H9 (cell line): ENCODE data around the gene CCNJL. TPM values are rescaled to one million over a fixed set of nuclear protein-coding genes. Genes with fewer than 3 reads are reported as not detected.
A peak's percentile ranks its signal among the peaks of the same experiment; 100 is the strongest.

Experiments used
- DNase-seq: peaks from one replicate; pipeline ENCODE4 v3.0.0-alpha.2; 2017
- H2AFZ ChIP-seq: one replicate; pipeline ENCODE4 v1.6.1; 2013; ENCODE audit warnings: mild to moderate bottlenecking, low read length, control low read depth, moderate library complexity
- H2AK5ac ChIP-seq: 2 replicates; pipeline ENCODE4 v1.6.1; 2013; ENCODE audit warnings: low read length, control low read depth, mixed read lengths; ENCODE audit not compliant: insufficient read length
- H2BK120ac ChIP-seq: one replicate; pipeline ENCODE4 v1.6.1; 2013; ENCODE audit warnings: low read depth, mild to moderate bottlenecking, low read length, control low read depth, inconsistent platforms; ENCODE audit not compliant: poor library complexity, severe bottlenecking
- H2BK12ac ChIP-seq: 2 replicates; pipeline ENCODE4 v1.6.1; 2013; ENCODE audit warnings: low read length, control low read depth, mixed read lengths, low read depth; ENCODE audit not compliant: insufficient read length
- H2BK15ac ChIP-seq: 2 replicates; pipeline ENCODE4 v1.6.1; 2013; ENCODE audit warnings: low read depth, low read length, control low read depth
- H2BK20ac ChIP-seq: one replicate; pipeline ENCODE4 v1.6.1; 2013; ENCODE audit warnings: low read depth, mild to moderate bottlenecking, low read length, control low read depth, inconsistent platforms; ENCODE audit not compliant: poor library complexity, severe bottlenecking
- H2BK5ac ChIP-seq: 2 replicates; pipeline ENCODE4 v1.6.1; 2013; ENCODE audit warnings: low read length, control low read depth, mixed read lengths; ENCODE audit not compliant: insufficient read length
- H3K14ac ChIP-seq: 2 replicates; pipeline ENCODE4 v1.6.1; 2013; ENCODE audit warnings: low read length, control low read depth; ENCODE audit not compliant: insufficient read depth
- H3K18ac ChIP-seq: 2 replicates; pipeline ENCODE4 v1.6.1; 2013; ENCODE audit warnings: low read depth, mild to moderate bottlenecking, mixed read lengths, low read length, control low read depth; ENCODE audit not compliant: insufficient read length
- H3K23ac ChIP-seq: 2 replicates; pipeline ENCODE4 v1.6.1; 2013; ENCODE audit warnings: low read length, control low read depth, mixed read lengths, low read depth; ENCODE audit not compliant: insufficient read length
- H3K23me2 ChIP-seq: 2 replicates; pipeline ENCODE4 v1.6.1; 2013; ENCODE audit warnings: low read depth, mild to moderate bottlenecking, mixed read lengths, low read length, control low read depth; ENCODE audit not compliant: insufficient read length, poor library complexity, severe bottlenecking
- H3K27ac ChIP-seq: 2 replicates; pipeline ENCODE4 v1.5.1; 2013; ENCODE audit warnings: low read length, control low read depth, mixed read lengths, low read depth; ENCODE audit not compliant: insufficient read length
- H3K27me3 ChIP-seq: 2 replicates; pipeline ENCODE4 v1.6.1; 2013; ENCODE audit warnings: low read length, control low read depth, inconsistent platforms; ENCODE audit not compliant: insufficient read depth
- H3K4ac ChIP-seq: 2 replicates; pipeline ENCODE4 v1.6.1; 2013; ENCODE audit warnings: low read depth, mild to moderate bottlenecking, control low read depth, inconsistent platforms, low read length, moderate library complexity
- H3K4me1 ChIP-seq: 2 replicates; pipeline ENCODE4 v1.6.1; 2013; ENCODE audit warnings: low read length, control low read depth, inconsistent platforms; ENCODE audit not compliant: insufficient read depth
- H3K4me2 ChIP-seq: 2 replicates; pipeline ENCODE4 v1.6.1; 2013; ENCODE audit warnings: low read length, control low read depth, mixed read lengths; ENCODE audit not compliant: insufficient read length, insufficient read depth
- H3K56ac ChIP-seq: 2 replicates; pipeline ENCODE4 v1.6.1; 2013; ENCODE audit warnings: low read depth, mild to moderate bottlenecking, mixed read lengths, low read length, control low read depth; ENCODE audit not compliant: insufficient read length
- H3K79me1 ChIP-seq: 2 replicates; pipeline ENCODE4 v1.6.1; 2013; ENCODE audit warnings: low read depth, mild to moderate bottlenecking, moderate library complexity, low read length, control low read depth, inconsistent platforms; ENCODE audit not compliant: insufficient read depth, poor library complexity, severe bottlenecking
- H3K79me2 ChIP-seq: 2 replicates; pipeline ENCODE4 v1.6.1; 2013; ENCODE audit warnings: low read length, control low read depth, inconsistent platforms; ENCODE audit not compliant: insufficient read depth
- H3K9ac ChIP-seq: 2 replicates; pipeline ENCODE4 v1.6.1; 2013; ENCODE audit warnings: low read length, control low read depth, mixed read lengths; ENCODE audit not compliant: insufficient read length; ENCODE audit errors: extremely low read depth
- H3K9me3 ChIP-seq: one replicate; pipeline ENCODE4 v1.6.1; 2013; ENCODE audit warnings: low read depth, low read length, inconsistent platforms; ENCODE audit not compliant: control insufficient read depth
- H3T11ph ChIP-seq: one replicate; pipeline ENCODE4 v1.6.1; 2013; ENCODE audit warnings: mild to moderate bottlenecking, low read length, control low read depth, inconsistent platforms
- H4K20me1 ChIP-seq: one replicate; pipeline ENCODE4 v1.6.1; 2013; ENCODE audit not compliant: control insufficient read depth, insufficient read length, insufficient read depth
- H4K5ac ChIP-seq: 2 replicates; pipeline ENCODE4 v1.6.1; 2013; ENCODE audit warnings: low read depth, mild to moderate bottlenecking, mixed read lengths, low read length, control low read depth; ENCODE audit not compliant: insufficient read length
- H4K8ac ChIP-seq: replicated peaks from 2 replicates; pipeline ENCODE4 v1.6.1; 2013; ENCODE audit warnings: low read length, control low read depth, mixed read lengths, low read depth; ENCODE audit not compliant: insufficient read length
- H4K91ac ChIP-seq: 2 replicates; pipeline ENCODE4 v1.6.1; 2013; ENCODE audit warnings: low read depth, mild to moderate bottlenecking, moderate library complexity, mixed read lengths, low read length, control low read depth; ENCODE audit not compliant: insufficient read length
- H3K27ac Mint-ChIP-seq, 3 experiments: 2 replicates in 2 of 3; 3 replicates in 1 of 3; pipeline ENCODE4 v1.8.0; 2020 to 2021; ENCODE audit warnings: mixed read lengths in 3 of 3, mild to moderate bottlenecking in 1 of 3, moderate library complexity in 1 of 3
- H3K27me3 Mint-ChIP-seq: 2 replicates; pipeline ENCODE4 v1.8.0; 2021; ENCODE audit warnings: low read depth, mild to moderate bottlenecking, moderate library complexity, mixed read lengths
- H3K36me3 Mint-ChIP-seq, 3 experiments: 2 replicates in 2 of 3; 3 replicates in 1 of 3; pipeline ENCODE4 v1.8.0; 2020 to 2021; ENCODE audit warnings: low read depth in 3 of 3, mixed read lengths in 3 of 3; ENCODE audit not compliant: insufficient read depth in 1 of 3
- H3K4me1 Mint-ChIP-seq, 2 experiments: 2 replicates each; pipeline ENCODE4 v1.8.0; 2020; ENCODE audit warnings: mixed read lengths in 2 of 2
- H3K4me3 Mint-ChIP-seq, 2 experiments: 2 replicates in 1 of 2; 3 replicates in 1 of 2; pipeline ENCODE4 v1.8.0; 2020 to 2021; ENCODE audit warnings: mild to moderate bottlenecking in 2 of 2, mixed read lengths in 2 of 2, moderate library complexity in 1 of 2
- H3K9me3 Mint-ChIP-seq, 2 experiments: 2 replicates in 1 of 2; 3 replicates in 1 of 2; pipeline ENCODE4 v1.8.0; 2020; ENCODE audit warnings: mild to moderate bottlenecking in 2 of 2, mixed read lengths in 2 of 2, moderate library complexity in 1 of 2
- WGBS: extraction: QIAGEN DNeasy Blood & Tissue Kit; methylation state at CpG from one replicate; pipeline ENCODE4 v1.1.7; 2013; ENCODE audit warnings: missing lambda C conversion rate, low lambda C conversion rate, mixed read lengths; ENCODE audit not compliant: insufficient read length; ENCODE audit errors: extremely low coverage; 5-methylcytosine and 5-hydroxymethylcytosine counted together
- total RNA-seq: library from RNA; stranded (reverse); gene quantifications from 2 replicates; pipeline ENCODE4 v1.2.1, GENCODE V29; 2021
- TF ChIP-seq, protein P1 (sequence below): fragments of 200-600 bp; sonication (generic); conservative IDR thresholded peaks from 3 replicates; pipeline ENCODE4 v1.8.0; 2021; ENCODE audit warnings: antibody characterized with exemption, mild to moderate bottlenecking

CCNJL gene
- total RNA-seq, 1 experiment from 2014 or later, result 26.9 TPM

DNA sequence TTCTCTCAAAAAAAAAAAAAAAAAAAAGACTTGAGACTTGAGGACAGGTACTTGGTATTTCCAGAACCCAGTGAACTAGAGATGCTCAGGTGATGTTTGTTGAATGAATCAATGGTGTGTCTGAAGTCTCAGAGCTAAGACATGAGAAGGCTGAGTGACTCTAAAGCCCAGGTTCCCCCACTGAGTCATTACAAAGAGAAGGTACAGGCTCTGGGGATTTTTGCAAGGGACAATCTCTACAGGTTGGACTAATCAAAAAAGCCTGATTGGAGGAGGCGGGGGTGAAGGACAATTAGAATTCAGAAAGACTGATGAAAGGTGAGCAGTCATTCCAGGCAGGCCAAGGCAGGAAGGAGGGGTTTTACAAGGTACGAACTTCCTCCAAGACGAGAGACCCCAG, 91.3 kb downstream of the CCNJL start:
- Histone ChIP-seq H3K79me1 (no peaks in the 10 kb centered on the region), H4K5ac (no peak overlapping the region), H3K4me1 (no peaks in the 10 kb centered on the region)

More for the DNA sequence above, 91.3 kb downstream of the CCNJL start:
- H3K14ac ChIP-seq, result no peak overlapping the region
- no peak overlapping the region for H2BK120ac ChIP-seq
- no peaks in the 10 kb centered on the region for H3K27me3 Mint-ChIP-seq
- TF ChIP-seq, protein P1, sequence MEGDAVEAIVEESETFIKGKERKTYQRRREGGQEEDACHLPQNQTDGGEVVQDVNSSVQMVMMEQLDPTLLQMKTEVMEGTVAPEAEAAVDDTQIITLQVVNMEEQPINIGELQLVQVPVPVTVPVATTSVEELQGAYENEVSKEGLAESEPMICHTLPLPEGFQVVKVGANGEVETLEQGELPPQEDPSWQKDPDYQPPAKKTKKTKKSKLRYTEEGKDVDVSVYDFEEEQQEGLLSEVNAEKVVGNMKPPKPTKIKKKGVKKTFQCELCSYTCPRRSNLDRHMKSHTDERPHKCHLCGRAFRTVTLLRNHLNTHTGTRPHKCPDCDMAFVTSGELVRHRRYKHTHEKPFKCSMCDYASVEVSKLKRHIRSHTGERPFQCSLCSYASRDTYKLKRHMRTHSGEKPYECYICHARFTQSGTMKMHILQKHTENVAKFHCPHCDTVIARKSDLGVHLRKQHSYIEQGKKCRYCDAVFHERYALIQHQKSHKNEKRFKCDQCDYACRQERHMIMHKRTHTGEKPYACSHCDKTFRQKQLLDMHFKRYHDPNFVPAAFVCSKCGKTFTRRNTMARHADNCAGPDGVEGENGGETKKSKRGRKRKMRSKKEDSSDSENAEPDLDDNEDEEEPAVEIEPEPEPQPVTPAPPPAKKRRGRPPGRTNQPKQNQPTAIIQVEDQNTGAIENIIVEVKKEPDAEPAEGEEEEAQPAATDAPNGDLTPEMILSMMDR, result no peak
- no peak overlapping the region for H3K56ac ChIP-seq
- no peak for DNase-seq
- H3K23me2 ChIP-seq, result no peaks in the 10 kb centered on the region
- H3K9me3 Mint-ChIP-seq, result no peaks in the 10 kb centered on the region
- H2BK20ac ChIP-seq, result no peak overlapping the region
- H2AFZ ChIP-seq, result no peak overlapping the region
- H3K4me2 ChIP-seq, result no peak overlapping the region
- H3K9me3 ChIP-seq, result no peaks in the 10 kb centered on the region
- no peak overlapping the region for H3K4ac ChIP-seq
- no peak overlapping the region for H2BK5ac ChIP-seq
- no peaks in the 10 kb centered on the region; a peak in 1 of 7 replicates for H3K36me3 Mint-ChIP-seq
- no peak overlapping the region for H2BK15ac ChIP-seq
- no peaks in the 10 kb centered on the region for H3K27me3 ChIP-seq
- no peaks in the 10 kb centered on the region for H4K20me1 ChIP-seq
- H3K79me2 ChIP-seq, result no peaks in the 10 kb centered on the region
- H3T11ph ChIP-seq, result no peak overlapping the region
- H3K4me1 Mint-ChIP-seq, result peaks cover 5 to 6% of the 10 kb centered on the region in 2 experiments; a peak in 3 of 4 replicates
- H3K9ac ChIP-seq, result no peak overlapping the region
- no peak overlapping the region for H3K27ac ChIP-seq
- no peak overlapping the region for H2AK5ac ChIP-seq
- H3K18ac ChIP-seq, result no peak overlapping the region
- no CpG with 5 or more reads among the region's 3 CpGs for WGBS
- no peak overlapping the region for H4K8ac ChIP-seq
- H3K23ac ChIP-seq, result no peak overlapping the region
- no peak overlapping the region for H4K91ac ChIP-seq
- H3K27ac Mint-ChIP-seq, result 0 out of 7 replicates have a peak overlapping the region, but pooled peaks of 2 of the 3 experiments have one; percentile 22 to 57
- H2BK12ac ChIP-seq, result no peak overlapping the region
- H3K4me3 Mint-ChIP-seq, result no peak overlapping the region
